GM21737 (cell line): ENCODE results near the gene PPP6R1.
"Not testable (repeated sequence)": the region's sequence is repeated elsewhere in the genome, so short reads cannot be mapped to it uniquely, and the experiment has no call there.

ENCODE experiments used
- ATAC-seq: cut with Tn5 transposase; IDR thresholded peaks from one replicate; pipeline ENCODE4 v1.9.1; 2021; ENCODE audit warnings: mild to moderate bottlenecking, moderate library complexity; ENCODE audit not compliant: unreplicated experiment

Gene PPP6R1

DNA sequence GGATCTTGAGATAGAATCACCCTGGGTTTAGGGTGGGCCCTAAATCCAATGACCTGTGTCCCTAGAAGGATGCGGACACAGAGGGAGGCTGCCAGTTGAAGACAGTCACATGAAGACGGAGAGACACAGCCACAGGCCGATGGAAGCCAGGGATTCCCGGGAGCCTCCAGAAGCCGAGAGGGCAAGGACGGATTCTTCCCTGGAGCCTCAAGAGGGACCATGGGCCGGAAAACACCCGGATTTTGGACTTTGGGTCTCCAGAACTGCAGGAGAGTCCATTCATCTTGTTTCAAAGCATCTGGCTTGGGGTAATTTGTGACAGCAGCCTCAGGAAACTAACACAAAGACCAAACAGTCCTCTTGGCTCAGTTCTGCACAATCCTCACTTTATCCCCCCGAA is 32.5 kb downstream of the PPP6R1 start:
- ATAC-seq: no peak

- no peak for ATAC-seq
These were observed 33.3 kb downstream of the PPP6R1 start for GRCh38 chr19:55225415-55225958.

DNA sequence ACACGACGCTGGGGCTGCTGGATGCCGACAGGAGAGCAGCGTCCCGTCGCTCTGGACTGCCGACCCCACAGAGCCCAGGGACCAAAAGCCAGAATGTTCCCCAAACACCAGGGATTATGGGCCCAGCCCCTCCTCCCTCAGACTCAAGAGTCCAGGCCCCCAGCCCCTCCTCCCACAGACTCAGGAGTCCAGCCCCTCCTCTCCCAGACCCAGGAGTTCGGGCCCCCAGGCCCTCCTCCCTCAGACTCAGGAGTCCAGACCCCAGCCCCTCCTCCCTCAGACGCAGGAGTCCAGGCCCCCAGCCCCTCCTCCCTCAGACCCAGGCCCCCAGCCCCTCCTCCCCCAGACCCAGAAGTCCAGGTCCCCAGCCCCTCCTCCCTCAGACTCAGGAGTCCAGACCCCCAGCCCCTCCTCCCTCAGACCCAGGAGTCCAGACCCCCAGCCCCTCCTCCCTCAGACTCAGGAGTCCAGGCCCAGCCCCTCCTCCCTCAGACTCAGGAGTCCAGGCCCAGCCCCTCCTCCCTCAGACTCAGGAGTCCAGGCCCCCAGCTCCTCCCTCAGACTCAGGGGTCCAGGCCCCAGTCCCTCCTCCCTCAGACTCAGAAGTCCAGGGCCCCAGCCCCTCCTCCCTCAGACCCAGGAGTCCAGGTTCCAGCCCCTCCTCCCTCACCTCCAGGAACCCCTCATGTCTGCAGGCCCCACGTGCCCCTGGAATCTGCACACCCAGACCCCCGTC is 34.0 kb downstream of the PPP6R1 start:
- not testable (repeated sequence) for ATAC-seq

DNA sequence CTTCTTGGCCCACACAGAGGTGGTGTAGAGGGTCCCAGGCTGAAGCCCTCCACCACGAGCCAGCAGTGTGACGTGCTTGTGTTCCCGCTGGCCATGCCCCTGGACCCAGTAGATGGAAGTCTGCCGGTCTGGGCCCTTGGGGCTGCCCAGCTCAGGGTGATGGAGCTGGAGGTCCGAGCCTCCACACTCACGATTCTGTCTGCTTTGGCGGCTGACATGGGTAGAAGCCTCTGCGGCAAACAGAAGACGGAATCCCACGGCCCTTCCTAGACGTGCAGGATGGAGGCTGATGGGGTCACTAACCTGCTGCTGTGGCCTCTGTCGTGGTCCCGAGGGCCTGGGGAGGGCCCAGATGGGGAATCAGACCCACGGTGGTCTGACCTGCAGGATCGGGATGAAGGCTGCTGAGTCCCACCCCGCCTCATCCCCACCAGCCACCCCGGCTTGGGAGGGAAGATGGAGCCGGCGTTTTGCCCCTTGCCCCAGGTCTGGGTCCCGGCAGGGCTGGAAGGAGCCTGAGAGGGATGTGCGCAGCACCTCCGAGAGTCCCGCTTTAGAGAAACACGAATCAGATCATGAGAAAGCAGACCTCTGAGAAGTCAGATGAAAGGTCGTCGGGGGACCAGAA is 34.7 kb downstream of the PPP6R1 start:
- ATAC-seq: no peak

DNA sequence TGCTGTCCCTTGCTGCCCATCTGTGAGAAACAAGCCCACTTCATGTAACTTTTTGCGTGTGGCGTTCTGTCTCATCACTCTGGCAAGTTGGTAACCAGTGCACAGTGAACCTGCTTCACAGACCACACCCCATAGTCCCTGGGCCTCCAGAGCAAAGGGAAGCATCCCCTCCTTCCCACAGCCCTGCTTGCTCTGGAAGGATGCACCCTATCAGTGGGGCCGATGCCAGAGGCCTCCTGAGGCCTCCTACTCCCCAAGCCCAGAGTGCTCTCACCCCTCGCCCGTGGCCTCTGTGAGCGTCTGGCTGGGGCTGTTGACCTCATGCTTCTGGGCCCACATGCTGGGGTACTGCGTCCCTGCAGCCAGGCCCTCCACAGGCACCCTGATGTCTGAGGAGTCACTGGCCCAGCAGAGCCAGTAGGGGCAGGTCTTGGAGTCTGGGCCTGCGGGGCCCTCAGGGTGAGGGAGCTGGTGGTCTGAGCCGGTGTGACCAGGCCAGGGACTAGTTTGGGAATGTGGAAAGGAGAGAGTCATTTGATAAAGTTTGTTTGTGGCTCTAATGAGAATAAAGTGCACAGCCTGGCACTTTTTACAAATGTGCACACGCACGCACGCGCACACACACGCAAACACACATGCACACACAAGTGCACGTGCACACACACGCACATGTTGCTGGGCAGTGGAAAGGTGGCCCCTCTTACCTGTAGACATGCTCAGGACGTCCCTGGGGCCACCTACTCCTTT is 35.4 kb downstream of the PPP6R1 start:
- no peak for ATAC-seq

DNA sequence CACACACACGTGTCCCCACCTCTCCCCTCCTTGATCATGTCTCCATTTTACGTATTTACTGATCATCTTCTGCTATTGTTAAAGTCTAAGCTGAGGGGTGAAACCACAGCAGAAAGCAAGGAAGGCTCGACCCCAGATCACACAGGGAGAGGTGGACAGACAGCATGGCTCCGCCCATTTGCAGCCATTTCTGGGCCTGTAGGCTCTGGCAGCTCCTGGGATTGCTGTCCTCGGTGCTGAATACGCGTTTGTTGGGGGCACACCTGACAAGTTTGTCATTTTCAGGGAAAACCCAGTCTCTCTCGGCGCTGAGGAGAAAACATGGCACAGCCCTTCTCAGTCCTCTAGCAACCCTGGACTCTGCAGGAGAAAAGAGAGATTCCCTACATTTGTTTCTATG is 38.3 kb downstream of the PPP6R1 start:
- no peak for ATAC-seq

DNA sequence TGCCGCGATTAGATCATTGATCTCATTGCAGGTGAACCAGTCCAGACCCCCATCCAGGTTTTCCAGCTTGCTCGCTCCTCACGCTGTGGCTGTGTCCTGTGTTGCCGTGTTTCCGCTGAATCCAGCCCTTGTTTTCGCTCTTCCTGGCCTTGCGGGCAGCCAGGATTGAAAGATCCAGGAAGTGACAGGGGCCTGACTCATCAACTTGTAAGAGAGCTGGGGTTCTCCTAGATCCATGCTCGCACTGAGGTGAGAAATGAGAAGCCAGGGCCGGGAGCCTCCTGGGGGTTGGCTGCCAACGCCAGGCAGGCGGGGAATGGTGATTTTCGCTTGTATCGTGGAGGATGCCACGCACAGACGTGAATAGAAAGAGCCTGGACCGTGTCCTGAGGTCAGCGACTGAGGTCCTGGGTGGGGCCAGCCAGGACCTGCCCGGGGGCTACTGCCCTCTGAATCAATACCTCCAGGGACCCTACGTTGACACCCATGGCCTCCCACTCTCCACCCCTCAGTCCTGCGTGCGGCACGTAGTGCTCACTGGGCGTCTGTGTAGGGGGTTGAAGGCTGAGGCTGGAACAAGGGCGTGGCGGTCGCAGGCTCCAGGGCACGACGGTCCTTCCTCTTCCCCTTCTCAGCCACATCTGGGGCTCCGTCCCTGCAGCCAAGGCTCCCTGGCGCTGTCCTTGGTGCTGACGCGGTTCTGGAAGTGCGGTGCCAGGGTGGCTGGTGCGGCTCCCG is 42.2 kb downstream of the PPP6R1 start:
- no peak for ATAC-seq

GRCh38 chr19:55213547-55213946 is 45.3 kb downstream of the PPP6R1 start:
- no peak for ATAC-seq

DNA sequence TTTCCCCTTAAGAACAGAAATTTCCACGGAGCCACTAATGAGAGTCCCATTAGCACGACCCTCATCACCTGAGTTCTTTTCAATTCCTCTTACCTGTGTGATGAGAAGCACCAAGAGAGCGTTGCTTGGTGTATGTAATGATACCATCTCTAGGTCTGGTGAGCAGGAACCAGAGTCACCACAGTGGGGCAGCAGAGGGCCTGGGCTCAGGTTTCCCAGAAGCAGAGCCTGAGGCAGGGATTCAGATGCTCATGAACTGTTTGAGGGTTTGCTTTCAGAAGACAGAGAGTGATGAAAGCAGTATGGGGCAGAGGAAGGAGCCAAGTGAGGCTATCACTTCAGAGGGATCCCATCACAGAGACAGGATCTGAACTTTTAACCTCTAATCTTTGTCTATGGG is 46.4 kb downstream of the PPP6R1 start:
- ATAC-seq: no peak

DNA sequence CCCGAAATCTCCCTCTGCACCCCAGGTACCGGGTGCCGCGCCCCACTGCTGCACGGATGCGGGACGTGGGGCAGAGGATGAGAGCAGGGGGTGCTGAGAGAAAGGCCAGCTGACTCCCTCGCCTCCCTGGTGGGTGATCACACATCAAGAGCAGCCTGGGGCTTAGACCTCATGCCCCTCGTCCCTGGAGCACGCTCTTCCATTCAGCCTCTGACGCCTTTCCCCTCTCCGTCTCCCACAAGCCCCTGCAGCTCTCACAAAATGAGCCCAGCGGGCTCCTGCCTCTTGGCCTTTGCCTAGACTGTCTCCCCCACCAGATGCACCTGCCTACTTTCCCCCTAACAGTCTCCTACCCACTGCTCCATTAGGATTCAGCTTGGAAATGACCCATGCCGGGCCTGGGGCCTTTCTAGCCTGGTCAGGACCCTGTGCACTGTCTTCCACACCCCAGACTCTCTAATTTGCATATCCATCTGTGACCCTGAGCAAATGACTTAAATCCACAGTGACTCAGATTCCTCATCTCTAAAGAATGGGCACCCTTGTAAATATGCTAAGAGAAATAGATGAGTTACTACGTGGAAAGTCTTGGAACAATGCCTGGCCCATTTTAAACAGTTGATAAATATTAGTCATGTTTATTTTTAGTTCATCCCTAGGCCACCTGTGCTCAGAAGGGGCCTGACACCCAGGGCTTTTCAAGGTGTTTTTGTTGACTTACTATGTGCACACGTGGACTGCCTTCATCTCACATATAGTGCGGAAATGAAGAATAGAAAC is 48.9 kb downstream of the PPP6R1 start:
- no peak for ATAC-seq

- ATAC-seq: no peak
These were observed 49.7 kb downstream of the PPP6R1 start, which contains the start of gene PTPRH for GRCh38 chr19:55208880-55209692. PTPRH (minus strand) TSS chr19:55209501; CDS start chr19:55209433, 68 bp downstream.

DNA sequence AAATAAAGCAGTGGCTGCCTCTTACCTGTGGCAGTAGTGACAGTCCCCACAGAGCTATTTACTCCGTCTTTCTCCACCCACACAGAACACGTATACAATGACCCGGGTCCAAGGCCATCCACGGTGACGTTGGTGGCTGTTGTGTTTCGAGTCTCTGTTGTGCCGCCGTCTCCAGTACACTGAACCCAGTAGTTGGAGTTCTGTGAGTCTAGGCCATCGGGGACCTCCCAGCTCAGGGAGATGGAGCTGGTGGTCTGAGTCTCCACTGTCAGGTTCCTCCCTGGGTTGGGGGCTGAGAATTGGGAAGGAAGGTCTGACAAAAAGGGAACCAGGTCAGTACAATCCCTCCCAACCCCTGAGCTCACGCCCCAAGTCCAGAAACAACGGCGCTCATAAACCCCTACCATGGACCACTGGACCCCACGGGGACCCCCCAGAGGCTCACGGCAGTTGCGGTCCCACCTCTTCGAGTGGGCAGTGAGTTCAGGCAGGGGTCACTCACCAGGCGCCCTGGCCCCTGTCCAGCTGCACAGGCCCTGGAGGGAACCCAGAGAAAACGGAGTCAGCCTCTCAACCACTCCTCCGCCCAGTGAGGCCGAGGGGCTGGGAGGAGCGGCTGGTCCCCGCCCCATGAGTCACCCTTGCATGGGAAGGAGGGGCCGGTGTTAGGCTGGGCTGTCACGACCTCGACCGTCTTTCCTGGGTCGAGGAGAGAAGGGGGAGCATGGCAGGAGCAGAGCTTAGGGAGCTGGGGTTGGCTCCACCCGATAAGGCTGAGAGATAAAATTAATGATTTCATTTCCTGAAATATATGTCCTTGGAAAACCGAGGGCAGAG is 51.9 kb downstream of the PPP6R1 start:
- ATAC-seq: no peak

DNA sequence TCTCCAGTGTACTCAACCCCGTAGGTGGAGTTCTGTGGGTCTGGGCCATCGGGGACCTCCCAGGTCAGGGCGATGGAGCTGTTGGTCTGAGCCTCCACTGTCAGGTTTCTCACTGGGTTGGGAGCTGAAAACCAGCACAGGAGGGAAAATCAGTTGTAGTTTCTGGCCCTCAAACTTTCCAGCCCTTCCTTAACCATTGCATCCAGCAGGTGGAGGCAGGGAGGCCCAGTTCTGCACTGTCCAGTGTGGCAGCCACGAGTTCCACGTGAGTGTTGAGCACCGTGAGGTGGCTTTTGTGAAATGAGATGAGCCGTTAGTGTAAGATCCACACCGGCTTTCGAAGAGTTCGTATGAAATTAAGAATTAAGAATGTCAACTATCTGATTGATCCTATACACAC is 56.6 kb downstream of the PPP6R1 start:
- ATAC-seq: not testable (repeated sequence)

GRCh38 chr19:55199620-55200204 is 59.1 kb downstream of the PPP6R1 start:
- ATAC-seq: no peak

- ATAC-seq: no peak
These were observed 60.2 kb downstream of the PPP6R1 start for GRCh38 chr19:55198651-55199050.

DNA sequence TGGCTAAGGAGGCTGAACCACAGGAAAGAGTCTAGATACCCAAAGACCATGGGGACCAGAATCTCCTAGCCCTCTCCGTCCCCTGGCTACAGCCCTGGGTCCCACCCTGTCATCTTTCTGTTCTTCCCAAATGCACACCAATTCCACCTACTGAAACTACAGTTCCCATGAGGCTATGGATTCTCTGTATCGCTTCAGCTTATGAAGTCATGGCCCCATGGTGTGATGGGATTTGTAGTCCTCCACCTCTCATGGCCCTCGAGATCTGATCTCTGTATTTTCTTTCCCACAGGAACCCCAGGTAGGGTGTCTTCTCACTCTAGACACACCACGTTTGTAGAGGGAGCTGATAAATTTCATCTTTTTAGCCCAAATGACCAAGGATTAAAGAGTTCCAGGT is 61.3 kb downstream of the PPP6R1 start:
- ATAC-seq: no peak

DNA sequence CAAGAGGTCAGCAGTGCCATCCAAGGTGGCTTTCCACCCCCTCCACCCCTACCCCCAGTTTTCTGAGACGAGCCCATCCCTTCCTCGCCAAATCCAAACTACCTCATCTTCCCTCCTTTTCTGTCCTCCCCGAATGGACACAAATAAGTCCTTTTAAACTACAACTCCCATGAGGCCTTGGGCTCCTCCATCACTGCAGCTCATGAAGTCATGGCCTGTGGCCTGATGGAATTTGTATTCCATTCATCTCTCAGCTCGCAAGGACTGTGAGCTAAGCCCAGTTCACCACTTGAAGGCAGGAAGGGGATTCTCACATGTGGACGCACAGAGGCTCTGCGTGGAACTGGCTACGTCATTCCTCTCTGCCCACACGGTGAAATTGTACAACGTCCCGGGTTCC is 62.0 kb downstream of the PPP6R1 start:
- no peak for ATAC-seq

- ATAC-seq: no peak
These were observed 65.3 kb downstream of the PPP6R1 start for GRCh38 chr19:55193481-55193880.
